HG03159 (cell line): ENCODE data around the gene CDT1.

Experiments
- ATAC-seq: cut with Tn5 transposase; IDR thresholded peaks from one replicate; pipeline ENCODE4 v1.9.1; 2021; ENCODE audit warnings: mild to moderate bottlenecking, moderate library complexity; ENCODE audit not compliant: unreplicated experiment

Gene CDT1

DNA sequence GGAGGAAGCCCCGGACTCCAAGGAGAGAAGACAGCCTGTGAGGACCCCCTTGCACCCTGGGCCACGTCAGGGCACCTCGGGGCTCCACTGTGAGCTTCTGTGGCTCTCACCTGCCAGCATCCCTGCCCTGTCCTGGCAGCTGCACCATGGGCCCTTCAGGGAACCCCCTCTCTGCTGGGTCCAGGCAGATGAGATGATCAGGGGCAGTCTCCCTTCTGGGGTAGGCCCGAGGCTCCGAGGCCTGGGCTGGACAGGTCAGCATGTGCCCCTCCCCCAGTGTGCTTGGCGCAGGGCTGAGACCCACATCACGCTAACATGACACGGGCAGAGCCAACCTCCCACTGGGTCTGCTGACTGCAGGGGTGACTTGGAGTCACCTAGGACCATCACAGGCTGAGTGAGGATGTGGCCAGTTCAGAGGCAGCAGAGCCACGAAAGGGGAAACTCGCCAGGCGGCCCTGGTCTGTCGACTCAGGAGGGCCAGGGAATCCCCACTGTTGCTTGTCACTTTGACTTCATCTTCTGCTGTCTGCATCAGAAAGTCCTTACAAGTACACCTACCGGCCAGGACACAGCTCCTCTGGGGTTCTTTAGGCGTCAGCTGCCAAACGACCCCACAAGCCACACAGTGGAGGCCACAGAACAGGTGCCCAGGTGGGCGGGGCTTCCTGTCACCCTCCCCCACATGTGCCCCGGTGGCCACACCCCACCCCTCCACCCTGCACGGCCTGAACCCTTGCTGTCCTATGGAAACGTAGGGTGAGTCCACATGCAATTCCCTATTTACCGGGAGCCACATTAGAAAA, 50.9 kb downstream of the CDT1 start:
- no peak for ATAC-seq

DNA sequence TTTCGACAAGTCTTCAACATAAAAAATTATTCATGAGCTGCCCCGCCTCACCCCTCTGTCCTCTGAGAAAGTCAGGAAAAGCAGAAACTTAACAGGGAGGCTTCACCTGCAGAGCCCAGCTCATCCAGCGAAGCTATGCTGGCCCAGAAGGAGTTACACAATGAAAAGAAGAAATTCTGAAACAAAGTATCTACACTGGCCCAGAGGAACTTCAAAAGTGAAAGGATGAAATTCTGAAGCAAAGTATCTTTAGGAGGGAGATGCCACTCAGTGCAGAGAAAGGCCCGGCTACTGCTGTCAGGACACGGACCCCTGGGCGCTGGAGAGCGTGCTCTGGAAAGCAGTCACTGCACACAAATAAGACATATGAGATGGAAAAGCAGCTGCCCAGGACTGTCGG, 51.6 kb downstream of the CDT1 start:
- ATAC-seq, result no peak

DNA sequence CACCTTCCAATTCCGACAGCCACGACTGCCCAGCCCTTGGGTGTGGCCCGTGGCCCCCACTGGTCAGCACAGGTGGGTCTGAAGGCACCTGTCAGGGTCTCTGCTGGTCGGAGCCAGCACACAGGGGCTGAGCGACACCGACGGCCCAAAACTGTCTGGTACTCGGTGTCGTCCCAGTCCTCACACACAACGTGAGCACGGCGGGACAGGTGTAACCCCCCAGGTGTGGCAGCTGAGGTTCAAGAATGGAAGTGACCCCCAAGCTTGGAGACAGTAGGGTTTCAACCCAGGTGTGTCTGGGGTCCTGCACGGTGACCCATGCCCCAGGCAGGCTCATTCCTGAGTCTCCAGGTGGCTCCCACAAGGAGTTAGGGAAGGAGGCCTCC, 52.1 kb downstream of the CDT1 start:
- no peak for ATAC-seq

DNA sequence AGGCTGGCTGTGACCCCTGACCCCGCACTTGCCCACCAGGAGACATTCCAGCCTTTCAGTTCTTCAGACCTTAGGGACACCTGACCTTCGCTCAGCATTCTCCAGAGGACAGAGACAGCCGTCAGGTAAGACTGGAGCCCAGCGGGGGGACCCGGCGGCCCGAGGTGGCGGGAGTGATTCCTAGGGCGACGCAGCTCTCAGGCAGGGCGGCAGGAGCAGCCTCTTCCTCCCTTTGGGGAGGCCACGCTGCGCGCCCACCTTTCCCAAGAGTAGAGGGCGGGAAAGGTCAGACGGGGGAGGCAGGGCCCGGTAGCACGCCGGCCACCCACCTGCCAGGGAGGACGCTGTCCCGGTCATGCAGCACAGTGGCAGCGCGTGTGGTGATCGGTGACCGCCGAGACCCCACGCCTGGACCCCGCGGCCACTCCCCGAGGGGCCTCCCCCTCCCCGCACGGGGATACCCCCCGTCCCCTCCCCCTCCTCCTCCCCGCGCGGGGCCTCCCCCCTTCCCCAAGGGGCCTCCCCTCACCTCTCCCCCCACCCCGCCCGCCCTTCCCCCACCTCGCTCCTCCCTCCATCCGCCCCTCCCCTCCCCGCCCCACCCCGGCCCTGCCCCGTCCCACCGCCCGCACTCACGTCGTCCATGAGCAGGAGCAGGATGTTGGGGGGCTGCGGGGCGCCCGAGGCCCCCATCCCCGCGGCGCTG, 52.7 kb downstream of the CDT1 start:
- ATAC-seq, result peak; percentile 25

DNA sequence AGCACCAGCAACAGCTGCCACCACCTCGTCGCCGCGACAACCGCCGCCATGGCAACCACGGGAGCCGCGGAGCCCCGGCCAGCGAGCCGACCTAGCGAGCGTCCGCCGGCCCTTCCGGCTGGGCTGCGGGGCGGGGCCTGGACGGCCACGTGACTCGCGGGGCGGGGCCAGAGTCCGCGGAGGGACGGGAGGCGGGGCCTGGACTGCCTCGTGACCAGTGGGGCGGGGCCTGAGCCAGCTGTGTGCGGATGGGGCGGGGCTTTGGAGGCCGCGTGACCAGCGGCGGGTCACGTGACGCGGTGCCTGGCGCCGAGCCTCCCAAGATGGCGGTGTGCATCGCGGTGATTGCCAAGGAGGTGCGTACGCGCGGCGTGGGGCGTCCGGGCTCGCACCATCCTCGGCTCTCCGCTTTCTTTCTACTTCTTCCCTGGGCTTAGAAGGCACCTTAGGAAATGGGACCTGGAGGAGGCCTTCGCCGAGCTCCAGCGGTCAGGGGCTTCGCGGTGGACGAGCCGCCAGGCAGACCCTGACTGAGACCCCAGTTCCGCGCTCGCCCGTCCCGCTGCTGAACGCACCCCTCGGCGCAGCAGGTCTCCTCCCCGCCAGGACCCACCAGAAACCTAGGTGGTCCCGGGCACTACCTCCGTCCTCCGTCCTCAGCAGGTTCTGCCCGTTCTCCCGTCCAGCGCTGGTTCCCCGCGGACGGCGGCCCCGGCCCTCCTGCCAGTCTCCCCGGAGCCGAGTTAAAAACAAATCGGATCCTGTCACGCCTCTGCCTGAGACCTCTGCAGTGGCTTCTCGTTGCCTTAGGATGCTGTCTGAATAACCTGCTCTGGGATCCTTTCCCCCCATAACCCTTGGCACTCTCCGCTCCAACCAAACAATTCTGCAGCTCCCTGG, 53.5 kb downstream of the CDT1 start, which contains the start of the genes GALNS and TRAPPC2L:
GALNS (minus strand) TSS at position 120 of the 900 bp plus-strand sequence; CDS start at position 50, 70 bp downstream.
TRAPPC2L (plus strand) TSS at position 300 of the 900 bp plus-strand sequence; CDS start at position 324, 24 bp downstream.
- peak; percentile 79 for ATAC-seq

DNA sequence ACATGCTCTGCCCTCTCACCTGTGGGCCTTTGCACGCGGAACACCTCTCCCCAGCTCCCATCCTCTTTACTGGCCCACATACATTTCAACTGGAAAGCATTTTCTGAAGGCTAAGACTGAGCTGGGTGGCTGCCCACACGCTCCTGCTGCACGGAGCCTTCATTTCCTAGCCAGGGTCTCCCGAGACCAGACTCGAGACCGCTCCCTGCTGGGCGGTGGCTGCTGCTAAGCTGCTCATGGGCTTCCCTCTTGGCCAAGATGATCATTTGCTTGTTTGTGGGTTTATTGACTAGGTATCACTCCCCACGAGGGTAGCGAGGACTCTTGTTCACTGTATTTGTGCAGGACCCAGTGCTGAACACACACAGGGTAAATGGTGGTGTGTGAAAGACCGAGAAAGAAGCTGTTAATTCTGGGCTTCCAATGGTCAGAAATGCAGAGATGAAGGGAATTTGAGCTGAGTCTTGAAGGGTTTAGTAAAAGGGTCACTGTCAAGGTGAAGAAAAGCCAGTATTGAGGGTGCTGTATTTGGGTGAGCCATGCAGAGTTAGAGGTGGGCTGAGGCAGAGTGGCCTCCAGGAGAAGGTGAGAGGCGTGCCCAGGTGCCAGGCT, 54.2 kb downstream of the CDT1 start:
- ATAC-seq, result no peak
